H1 (cell line): ENCODE results near the gene MCAT. TPM values are rescaled to one million over a fixed set of nuclear protein-coding genes. Genes with fewer than 3 reads are reported as not detected.

ENCODE experiments used
- CTCF ChIA-PET: fragments of 300-600 bp; sonication (Branson Sonifier 250); formaldehyde crosslinking; loops from one replicate; lab custom pipeline; 2021; ENCODE audit not compliant: partially characterized antibody; lab: Charles Lee
- POLR2A ChIA-PET: fragments of 300-600 bp; sonication (Branson Sonifier 250); formaldehyde crosslinking; loops from one replicate; lab custom pipeline; 2021; ENCODE audit warnings: inconsistent platforms; ENCODE audit not compliant: partially characterized antibody; lab: Charles Lee
- DNase-seq, 2 experiments: peaks; one replicate each; pipeline versions ENCODE4 v3.0.0 to v3.0.0-alpha.2; 2010 to 2022; ENCODE audit warnings: low spot score in 2 of 2, low read depth in 1 of 2, mixed read lengths in 1 of 2
- FAIRE-seq: peaks from 2 replicates; lab custom pipeline; 2011; peaks lifted over from hg19 to GRCh38; lab: Jason Lieb, UNC
- H2AFZ ChIP-seq: 2 replicates; pipeline ENCODE4 v1.8.1; 2012; ENCODE audit warnings: low read length, inconsistent platforms
- H2AK5ac ChIP-seq: 2 replicates; pipeline ENCODE4 v1.6.1; 2013; ENCODE audit warnings: low read depth, low read length
- H2BK120ac ChIP-seq: replicated peaks from 2 replicates; pipeline ENCODE3; 2013; ENCODE audit warnings: low read depth, low read length, inconsistent platforms
- H2BK12ac ChIP-seq: 2 replicates; pipeline ENCODE4 v1.6.1; 2013; ENCODE audit warnings: low read depth, low read length
- H2BK15ac ChIP-seq: 2 replicates; pipeline ENCODE4 v1.6.1; 2013; ENCODE audit warnings: low read length
- H2BK20ac ChIP-seq: 2 replicates; pipeline ENCODE4 v1.6.1; 2013; ENCODE audit warnings: low read length
- H2BK5ac ChIP-seq: 2 replicates; pipeline ENCODE4 v1.6.1; 2013; ENCODE audit warnings: low read depth, low read length
- H3K14ac ChIP-seq: 2 replicates; pipeline ENCODE4 v1.6.1; 2013; ENCODE audit warnings: inconsistent platforms; ENCODE audit not compliant: insufficient read length
- H3K18ac ChIP-seq: 2 replicates; pipeline ENCODE4 v1.6.1; 2013; ENCODE audit warnings: low read length; ENCODE audit errors: extremely low read depth
- H3K23ac ChIP-seq: 2 replicates; pipeline ENCODE4 v1.6.1; 2013; ENCODE audit warnings: inconsistent platforms; ENCODE audit not compliant: insufficient read length
- H3K23me2 ChIP-seq: 2 replicates; pipeline ENCODE4 v1.6.1; 2013; ENCODE audit warnings: low read depth, low read length
- H3K27ac ChIP-seq: 2 replicates; pipeline ENCODE4 v1.6.1; 2011; ENCODE audit warnings: low read depth, low read length, inconsistent platforms
- H3K27me3 ChIP-seq, 4 experiments: replicated peaks in 1 of 4; 1 replicate in 1 of 4; 2 replicates in 3 of 4; pipeline versions ENCODE4 v1.6.1 to v1.8.1; 2011 to 2013; ENCODE audit warnings: low read length in 3 of 4, mild to moderate bottlenecking in 3 of 4, inconsistent platforms in 2 of 4, mixed read lengths in 2 of 4, moderate library complexity in 1 of 4; ENCODE audit not compliant: control insufficient read depth in 3 of 4, insufficient read depth in 3 of 4; ENCODE audit errors: extremely low read depth in 1 of 4
- H3K36me3 ChIP-seq, 4 experiments: 2 replicates each; pipeline versions ENCODE4 v1.6.1 to v1.8.1; 2011 to 2013; ENCODE audit warnings: mild to moderate bottlenecking in 4 of 4, low read length in 3 of 4, moderate library complexity in 2 of 4, control low read depth in 1 of 4, inconsistent platforms in 1 of 4; ENCODE audit not compliant: insufficient read depth in 4 of 4, control insufficient read depth in 2 of 4
- H3K4ac ChIP-seq: replicated peaks from 2 replicates; pipeline ENCODE3; 2013; ENCODE audit warnings: low read length, low read depth, mixed read lengths, inconsistent platforms; ENCODE audit not compliant: insufficient read length
- H3K4me1 ChIP-seq, 4 experiments: replicated peaks in 1 of 4; 1 replicate in 1 of 4; 2 replicates in 3 of 4; pipeline versions ENCODE4 v1.6.1 to v1.8.1; 2011 to 2013; ENCODE audit warnings: low read length in 3 of 4, inconsistent platforms in 2 of 4, mixed read lengths in 1 of 4; ENCODE audit not compliant: insufficient read depth in 4 of 4, control insufficient read depth in 3 of 4
- H3K4me2 ChIP-seq, 2 experiments: 2 replicates each; pipeline versions ENCODE4 v1.6.1 to v1.8.1; 2011 to 2013; ENCODE audit warnings: low read depth in 2 of 2, low read length in 2 of 2, control low read depth in 1 of 2, inconsistent platforms in 1 of 2, mild to moderate bottlenecking in 1 of 2; ENCODE audit not compliant: insufficient read depth in 1 of 2
- H3K4me3 ChIP-seq, 4 experiments: fragments of 200-600, 300-600 bp in 1 of 4; sonication (generic), shearing (Covaris generic), sonication (Bioruptor Twin) in 1 of 4; 2 replicates each; pipeline versions ENCODE4 v1.5.1 to v1.8.1; 2011 to 2016; ENCODE audit warnings: low read length in 4 of 4, low read depth in 3 of 4, control low read depth in 2 of 4, inconsistent platforms in 2 of 4, mild to moderate bottlenecking in 2 of 4, mixed read lengths in 1 of 4, moderate library complexity in 1 of 4; ENCODE audit not compliant: insufficient read depth in 2 of 4; ENCODE audit errors: extremely low read depth in 1 of 4
- H3K56ac ChIP-seq: replicated peaks from 2 replicates; pipeline ENCODE3; 2013; ENCODE audit warnings: low read depth, mild to moderate bottlenecking, mixed read lengths, low read length, inconsistent platforms; ENCODE audit not compliant: insufficient read length
- H3K79me1 ChIP-seq: 2 replicates; pipeline ENCODE4 v1.6.1; 2013; ENCODE audit warnings: low read depth, low read length, control low read depth
- H3K79me2 ChIP-seq, 2 experiments: 2 replicates each; pipeline versions ENCODE4 v1.6.1 to v1.8.1; 2012 to 2013; ENCODE audit warnings: low read length in 2 of 2, mild to moderate bottlenecking in 2 of 2, inconsistent platforms in 1 of 2; ENCODE audit not compliant: insufficient read depth in 2 of 2, control insufficient read depth in 1 of 2
- H3K9ac ChIP-seq, 4 experiments: replicated peaks in 1 of 4; 1 replicate in 1 of 4; 2 replicates in 3 of 4; pipeline versions ENCODE4 v1.6.1 to v1.8.1; 2011 to 2013; ENCODE audit warnings: low read depth in 3 of 4, low read length in 3 of 4, control low read depth in 2 of 4, mild to moderate bottlenecking in 2 of 4, moderate library complexity in 2 of 4, inconsistent platforms in 1 of 4; ENCODE audit errors: extremely low read depth in 1 of 4
- H3K9me3 ChIP-seq, 2 experiments: 2 replicates each; pipeline versions ENCODE4 v1.6.1 to v1.8.1; 2012 to 2013; ENCODE audit warnings: mild to moderate bottlenecking in 2 of 2, moderate library complexity in 2 of 2, control low read depth in 1 of 2, inconsistent platforms in 1 of 2, low read depth in 1 of 2, low read length in 1 of 2, mixed read lengths in 1 of 2; ENCODE audit not compliant: insufficient read depth in 2 of 2
- H4K20me1 ChIP-seq, 2 experiments: replicated peaks in 1 of 2; 2 replicates each; pipeline versions ENCODE3 to v1.8.1; 2011 to 2013; ENCODE audit warnings: inconsistent platforms in 2 of 2, low read length in 2 of 2, mild to moderate bottlenecking in 1 of 2; ENCODE audit not compliant: insufficient read depth in 2 of 2, control insufficient read depth in 1 of 2
- H4K5ac ChIP-seq: 2 replicates; pipeline ENCODE4 v1.6.1; 2013; ENCODE audit warnings: low read length, low read depth, mixed read lengths, inconsistent platforms; ENCODE audit not compliant: insufficient read length
- H4K8ac ChIP-seq: 2 replicates; pipeline ENCODE4 v1.8.0; 2013; ENCODE audit warnings: mild to moderate bottlenecking, moderate library complexity, low read length, inconsistent platforms; ENCODE audit not compliant: insufficient read depth; ENCODE audit errors: extremely low read depth
- H4K91ac ChIP-seq: replicated peaks from 2 replicates; pipeline ENCODE3; 2013; ENCODE audit warnings: low read length, mixed read lengths, inconsistent platforms; ENCODE audit not compliant: insufficient read length
- RNF2 ChIP-seq: fragments of 200-900, 300-1000 bp; sonication (generic); IDR thresholded peaks from 2 replicates; pipeline ENCODE4 v1.7.1; 2016; ENCODE audit warnings: borderline replicate concordance, low read depth, mild to moderate bottlenecking, antibody characterized with exemption, low read length; ENCODE audit not compliant: poor library complexity, severe bottlenecking; ENCODE audit errors: missing control alignments
- WGBS, 2 experiments: shearing (Covaris generic) in 1 of 2; methylation state at CpG; one replicate each; pipeline versions ENCODE4 v1.1.6 to v1.1.7; 2013 to 2015; ENCODE audit warnings: low lambda C conversion rate in 2 of 2, mixed read lengths in 2 of 2, inconsistent platforms in 1 of 2, low coverage in 1 of 2, missing lambda C conversion rate in 1 of 2; ENCODE audit not compliant: insufficient replicate concordance in 2 of 2, insufficient coverage in 1 of 2, insufficient read length in 1 of 2; ENCODE audit errors: extremely low coverage in 1 of 2, missing lambda C conversion rate in 1 of 2; 5-methylcytosine and 5-hydroxymethylcytosine counted together
- polyA plus RNA-seq, 7 experiments: library from polyadenylated mRNA; depleted of rRNA in 3 of 7; stranded (reverse) in 5 of 7; unstranded in 2 of 7; fragments of >200 nt in 5 of 7; fragments of 200-250 nt in 2 of 7; gene quantifications; 1 replicate in 5 of 7; 2 replicates in 1 of 7; 4 replicates in 1 of 7; pipeline versions ENCODE4 v1.2.1 to v1.2.3, GENCODE V29; 2011 to 2013; ENCODE audit warnings: missing spikeins in 2 of 7, mixed read lengths in 2 of 7
- total RNA-seq: library from RNA; stranded (reverse); fragmentation: NEBNext Ultra II Directional; extraction: Animal tissue kit (Norgen Biotek cat#: 25700); gene quantifications from 2 replicates; pipeline ENCODE4 v1.2.1, GENCODE V29; 2021

The MCAT gene
- total and polyA plus RNA-seq, 2 of the 8 experiments (the other 6 are each of a cell fraction or from before 2014, with no cell fraction given): 15.8 to 17.4 TPM

GRCh38 chr22:43188829-43189545 is 45.8 kb upstream of the MCAT start:
- Histone ChIP-seq H2BK20ac (no peak overlapping the region), H3K56ac (no peak overlapping the region), H3K27me3 (no peaks in the 10 kb centered on the region; a peak in 1 of 7 replicates), H2BK120ac (no peak overlapping the region), H3K4me2 (no peak overlapping the region), H2AK5ac (no peak overlapping the region), H3K23me2 (peaks cover 7% of the 10 kb centered on the region; the same call in 1 of the 2 replicates), H3K9me3 (no peaks in the 10 kb centered on the region), H3K9ac (no peak overlapping the region), H4K20me1 (peaks cover 0 to 4% of the 10 kb centered on the region in 2 experiments), H2BK5ac (no peak overlapping the region; the same call in 1 of the 2 replicates), H4K5ac (no peak overlapping the region), H3K36me3 (no peaks in the 10 kb centered on the region), H3K27ac (no peak overlapping the region), H3K79me1 (peaks cover 8% of the 10 kb centered on the region; the same call in 1 of the 2 replicates), H3K4ac (no peak overlapping the region), H2BK15ac (peak overlapping the region; percentile 20; the same call in 1 of the 2 replicates), H3K18ac (no peak overlapping the region), H3K4me3 (no peak overlapping the region), H4K91ac (peak overlapping the region; percentile 16), H2BK12ac (no peak overlapping the region), H3K23ac (no peak overlapping the region), H4K8ac (no peak overlapping the region), H3K79me2 (peaks cover 0 to 21% of the 10 kb centered on the region in 2 experiments; a peak in 2 of 4 replicates), H3K14ac (no peak overlapping the region), H3K4me1 (peaks cover 0 to 14% (median 5%) of the 10 kb centered on the region in 4 experiments; a peak in 4 of 7 replicates), H2AFZ (peak overlapping the region; percentile 12; the same call in 1 of the 2 replicates)
- FAIRE-seq (no peak), DNase-seq (no peak)
- WGBS, 2 experiments: 89% methylated on average over 5 of the region's 5 CpGs; no CpG with 5 or more reads in 1 of the 2 experiments
- CTCF ChIA-PET: interaction anchor here (0.7 to 12.4 kb wide), 5 partner anchors 14 to 224 kb away, joined by 3 to 104 read pairs (median 6); no protein-coding TSS in a partner anchor
- POLR2A ChIA-PET: interaction anchor here (0.7 kb wide), 1 partner anchor 166 kb away, joined by 4 read pairs; no protein-coding TSS in a partner anchor
- TF ChIP-seq RNF2: no peak
